NCI-H1048 (cell line): ENCODE results near the gene HCFC1.
A peak's percentile ranks its signal among the peaks of the same experiment; 100 is the strongest.

Source experiments
- DNase-seq: peaks from one replicate; lab custom pipeline; 2025; lab: John Stamatoyannopoulos, UW

The HCFC1 gene

GRCh38 chrX:153971450-153972367 lies at the start of gene HCFC1:
Gene HCFC1 (minus strand): TSS chrX:153971818. CDS start chrX:153970840, 978 bp downstream.
- DNase-seq = peak; percentile 36

- no peak for DNase-seq
These were observed 49.6 kb upstream of the HCFC1 start for GRCh38 chrX:154021131-154021611.

- DNase-seq = no peak
These were observed 49.0 kb upstream of the HCFC1 start for GRCh38 chrX:154020536-154021115.

- no peak for DNase-seq
These were observed 48.3 kb upstream of the HCFC1 start, which contains the start of gene IRAK1 for GRCh38 chrX:154019633-154020528. Gene IRAK1 (minus strand): TSS chrX:154019902. CDS start chrX:154019812, 90 bp downstream.

- DNase-seq = no peak
These were observed 47.5 kb upstream of the HCFC1 start for GRCh38 chrX:154019061-154019621.

- DNase-seq = no peak
These were observed 47.0 kb upstream of the HCFC1 start for GRCh38 chrX:154018518-154019060.

GRCh38 chrX:154017766-154018517 lies 46.3 kb upstream of the HCFC1 start:
- no peak for DNase-seq

- DNase-seq = no peak
These were observed 44.9 kb upstream of the HCFC1 start for GRCh38 chrX:154016366-154017076.

- DNase-seq = no peak
These were observed 44.1 kb upstream of the HCFC1 start for GRCh38 chrX:154015581-154016264.

- no peak for DNase-seq
These were observed 43.1 kb upstream of the HCFC1 start for GRCh38 chrX:154014429-154015380.

- peak; percentile 12 for DNase-seq
These were observed 42.2 kb upstream of the HCFC1 start for GRCh38 chrX:154013614-154014360.

GRCh38 chrX:154013001-154013421 lies 41.4 kb upstream of the HCFC1 start:
- no peak for DNase-seq

GRCh38 chrX:154012336-154012991 lies 40.8 kb upstream of the HCFC1 start:
- no peak for DNase-seq

GRCh38 chrX:154011376-154012335 lies 40.0 kb upstream of the HCFC1 start:
- no peak for DNase-seq

GRCh38 chrX:154010330-154011087 lies 38.9 kb upstream of the HCFC1 start:
- no peak for DNase-seq
